ENCODE data around the gene HLA-DOA. TPM values are rescaled to one million over a fixed set of nuclear protein-coding genes. Genes with fewer than 3 reads are reported as not detected.

HLA-DOA gene
- total and polyA plus RNA-seq, 4 donors, result 0.69 to 3.0 (median 1.6) TPM

DNA sequence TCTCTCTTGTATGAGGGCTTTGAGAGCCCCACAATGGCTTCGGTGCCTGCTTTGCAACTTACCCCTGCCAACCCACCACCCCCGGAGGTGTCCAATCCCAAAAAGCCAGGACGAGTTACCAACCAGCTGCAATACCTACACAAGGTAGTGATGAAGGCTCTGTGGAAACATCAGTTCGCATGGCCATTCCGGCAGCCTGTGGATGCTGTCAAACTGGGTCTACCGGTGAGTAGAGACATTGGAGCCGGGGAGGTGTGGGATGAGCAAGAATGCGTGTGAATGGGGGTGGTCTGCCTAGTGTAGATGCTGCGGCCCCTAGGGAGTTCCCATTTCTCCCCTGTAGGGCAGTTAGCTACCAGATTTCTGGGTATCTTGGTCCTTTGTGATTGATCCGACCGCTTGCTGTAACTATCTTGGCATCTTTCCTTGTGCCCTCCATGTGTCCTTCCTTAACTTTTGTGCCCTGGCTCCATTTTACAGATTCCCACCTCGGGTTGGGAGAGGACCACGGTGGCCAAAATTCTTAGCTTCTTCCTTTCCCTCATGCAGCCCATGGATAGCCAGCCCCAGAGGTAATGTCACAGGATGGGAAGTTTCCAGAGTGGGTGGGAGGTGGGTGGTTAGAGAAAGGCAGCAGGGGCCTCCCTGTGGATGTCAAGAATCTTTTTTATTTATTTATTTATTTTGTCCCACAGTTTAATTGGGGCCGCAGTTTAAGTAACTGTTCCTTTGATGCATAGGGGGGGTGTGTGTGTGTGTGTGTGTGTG, 34.7 kb downstream of the HLA-DOA start:
- Histone ChIP-seq H3K4me1 (ENCODE audit: control insufficient read depth in 4 of 4, insufficient read depth in 4 of 4, low read length in 3 of 4) (peaks cover 1 to 48% (median 45%) of the 10 kb centered on the region in 4 donors), H3K27me3 (ENCODE audit: control insufficient read depth in 4 of 4, insufficient read depth in 4 of 4, low read length in 3 of 4) (no peaks in the 10 kb centered on the region), H3K27ac (ENCODE audit: low read depth in 1 of 2, low read length in 2 of 2) (no peak overlapping the region), H3K9ac (ENCODE audit: low read depth in 1 of 2, low read length in 2 of 2) (peak overlapping the region; percentile 84 to 91), H3K4me3 (ENCODE audit: low read depth in 1 of 3, low read length in 3 of 3) (peak overlapping the region; percentile 88 to 98 (median 95)), H3K36me3 (ENCODE audit: control insufficient read depth in 4 of 4, insufficient read depth in 3 of 4, low read depth in 1 of 4, low read length in 3 of 4) (peaks cover 20 to 53% (median 44%) of the 10 kb centered on the region in 4 donors), H3K9me3 (ENCODE audit: control insufficient read depth in 4 of 4, low read length in 3 of 4) (no peaks in the 10 kb centered on the region)
- no peak for DNase-seq (ENCODE audit: low spot score)
- 3% methylated on average over 14 of the region's 14 CpGs for WGBS
- TF ChIP-seq, protein P1, sequence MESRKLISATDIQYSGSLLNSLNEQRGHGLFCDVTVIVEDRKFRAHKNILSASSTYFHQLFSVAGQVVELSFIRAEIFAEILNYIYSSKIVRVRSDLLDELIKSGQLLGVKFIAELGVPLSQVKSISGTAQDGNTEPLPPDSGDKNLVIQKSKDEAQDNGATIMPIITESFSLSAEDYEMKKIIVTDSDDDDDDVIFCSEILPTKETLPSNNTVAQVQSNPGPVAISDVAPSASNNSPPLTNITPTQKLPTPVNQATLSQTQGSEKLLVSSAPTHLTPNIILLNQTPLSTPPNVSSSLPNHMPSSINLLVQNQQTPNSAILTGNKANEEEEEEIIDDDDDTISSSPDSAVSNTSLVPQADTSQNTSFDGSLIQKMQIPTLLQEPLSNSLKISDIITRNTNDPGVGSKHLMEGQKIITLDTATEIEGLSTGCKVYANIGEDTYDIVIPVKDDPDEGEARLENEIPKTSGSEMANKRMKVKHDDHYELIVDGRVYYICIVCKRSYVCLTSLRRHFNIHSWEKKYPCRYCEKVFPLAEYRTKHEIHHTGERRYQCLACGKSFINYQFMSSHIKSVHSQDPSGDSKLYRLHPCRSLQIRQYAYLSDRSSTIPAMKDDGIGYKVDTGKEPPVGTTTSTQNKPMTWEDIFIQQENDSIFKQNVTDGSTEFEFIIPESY (IDR thresholded peaks at IDR 0.05), result no peak
- no peak for TF ChIP-seq FOXA1 (IDR thresholded peaks at IDR 0.05)
- no peak for TF ChIP-seq RAD21 (IDR thresholded peaks at IDR 0.05)
- TF ChIP-seq, protein P2, sequence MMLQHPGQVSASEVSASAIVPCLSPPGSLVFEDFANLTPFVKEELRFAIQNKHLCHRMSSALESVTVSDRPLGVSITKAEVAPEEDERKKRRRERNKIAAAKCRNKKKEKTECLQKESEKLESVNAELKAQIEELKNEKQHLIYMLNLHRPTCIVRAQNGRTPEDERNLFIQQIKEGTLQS (IDR thresholded peaks at IDR 0.05), result no peak
- no peak for TF ChIP-seq SP1 (IDR thresholded peaks at IDR 0.05)

DNA sequence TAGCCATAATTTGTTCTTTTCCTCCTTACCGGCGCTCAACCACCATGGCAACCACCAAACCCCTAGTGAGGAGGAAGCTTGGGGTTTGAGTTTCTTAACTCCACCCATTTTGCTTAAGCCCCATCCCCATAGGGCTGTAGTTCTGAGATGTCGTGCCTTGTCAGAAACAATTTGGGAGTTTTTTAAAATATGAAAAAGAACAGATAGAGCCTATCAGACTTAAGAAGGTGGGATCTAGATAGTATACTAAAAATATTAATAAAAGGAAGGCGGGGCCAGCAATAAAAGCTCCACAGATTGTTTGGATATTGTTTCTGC, 35.4 kb downstream of the HLA-DOA start:
- H3K9ac ChIP-seq (ENCODE audit: low read depth in 1 of 2, low read length in 2 of 2), result peak overlapping the region; percentile 84 to 91
- peaks cover 1 to 48% (median 44%) of the 10 kb centered on the region in 4 donors for H3K4me1 ChIP-seq (ENCODE audit: control insufficient read depth in 4 of 4, insufficient read depth in 4 of 4, low read length in 3 of 4)
- TF ChIP-seq, protein P2 (IDR thresholded peaks at IDR 0.05), result no peak
- no peak for TF ChIP-seq GABPA (IDR thresholded peaks at IDR 0.05 in 1 of 2, conservative IDR thresholded peaks at IDR 0.05 in 1 of 2)
- no peak for TF ChIP-seq NR2F2 (IDR thresholded peaks at IDR 0.05)
- TF ChIP-seq HNF4G (IDR thresholded peaks at IDR 0.05), result no peak
- TF ChIP-seq, protein P3, sequence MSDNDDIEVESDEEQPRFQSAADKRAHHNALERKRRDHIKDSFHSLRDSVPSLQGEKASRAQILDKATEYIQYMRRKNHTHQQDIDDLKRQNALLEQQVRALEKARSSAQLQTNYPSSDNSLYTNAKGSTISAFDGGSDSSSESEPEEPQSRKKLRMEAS (IDR thresholded peaks at IDR 0.05), result no peak
- TF ChIP-seq SP1 (IDR thresholded peaks at IDR 0.05), result no peak
- WGBS, result under 1% methylated on average over 4 of the region's 4 CpGs
- H3K36me3 ChIP-seq (ENCODE audit: control insufficient read depth in 4 of 4, insufficient read depth in 3 of 4, low read depth in 1 of 4, low read length in 3 of 4), result peaks cover 19 to 46% (median 39%) of the 10 kb centered on the region in 4 donors
- no peaks in the 10 kb centered on the region for H3K9me3 ChIP-seq (ENCODE audit: control insufficient read depth in 4 of 4, low read length in 3 of 4)
- no peaks in the 10 kb centered on the region for H3K27me3 ChIP-seq (ENCODE audit: control insufficient read depth in 4 of 4, insufficient read depth in 4 of 4, low read length in 3 of 4)
- H3K27ac ChIP-seq (ENCODE audit: low read depth in 1 of 2, low read length in 2 of 2), result peak overlapping the region; percentile 51 to 100
- no peak for DNase-seq (ENCODE audit: low spot score)
- peak overlapping the region; percentile 88 to 98 (median 95) for H3K4me3 ChIP-seq (ENCODE audit: low read depth in 1 of 3, low read length in 3 of 3)

DNA sequence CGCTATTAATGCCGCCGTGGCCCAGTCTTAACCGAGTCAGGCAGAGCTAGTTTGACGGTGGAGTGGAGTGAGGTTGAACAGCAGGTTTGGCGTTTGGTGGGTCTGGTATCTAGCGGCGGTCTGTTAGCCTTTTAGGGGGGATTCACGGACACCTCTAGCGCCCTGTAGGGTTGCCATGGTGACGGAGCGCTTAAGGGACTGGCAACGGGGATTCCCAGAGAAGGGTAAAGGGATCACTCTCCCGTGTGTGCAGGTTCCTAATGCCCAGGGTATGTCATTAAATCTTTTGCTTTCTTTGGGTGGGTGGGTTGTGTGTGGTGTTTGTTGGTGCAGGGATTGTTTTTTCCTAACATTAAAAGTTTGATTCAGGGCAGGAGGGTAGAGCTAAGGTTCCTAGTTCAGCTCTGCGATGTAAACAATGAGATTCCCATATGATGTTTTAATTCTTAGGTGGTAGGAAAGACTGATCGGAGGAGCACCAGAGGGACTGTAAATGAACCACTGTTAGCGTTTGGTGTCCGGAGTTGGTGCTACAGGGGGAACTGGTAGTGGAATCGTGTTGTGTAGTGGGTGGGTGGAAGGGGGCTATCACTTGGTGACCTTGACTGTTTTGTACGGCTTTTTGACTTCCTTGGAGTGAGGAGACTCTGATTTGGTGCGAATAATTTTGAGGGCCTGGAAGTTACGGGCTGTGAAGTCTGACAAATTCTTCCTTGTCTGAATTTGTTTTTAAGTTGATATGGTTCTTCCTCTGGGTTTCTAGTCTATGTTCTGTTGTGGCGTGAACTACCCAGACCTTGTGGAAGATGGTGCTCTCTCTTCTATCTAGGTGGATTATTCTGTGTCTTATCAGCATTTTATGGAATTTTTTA, 36.0 kb downstream of the HLA-DOA start:
- peak; percentile 63 for DNase-seq (ENCODE audit: low spot score)
- Histone ChIP-seq H3K4me3 (ENCODE audit: low read depth in 1 of 3, low read length in 3 of 3) (peak overlapping the region; percentile 88 to 98 (median 95)), H3K9me3 (ENCODE audit: control insufficient read depth in 4 of 4, low read length in 3 of 4) (no peaks in the 10 kb centered on the region), H3K27ac (ENCODE audit: low read depth in 1 of 2, low read length in 2 of 2) (peak overlapping the region; percentile 51 to 100), H3K36me3 (ENCODE audit: control insufficient read depth in 4 of 4, insufficient read depth in 3 of 4, low read depth in 1 of 4, low read length in 3 of 4) (peaks cover 16 to 40% (median 34%) of the 10 kb centered on the region in 4 donors), H3K4me1 (ENCODE audit: control insufficient read depth in 4 of 4, insufficient read depth in 4 of 4, low read length in 3 of 4) (peaks cover 1 to 45% (median 40%) of the 10 kb centered on the region in 4 donors), H3K9ac (ENCODE audit: low read depth in 1 of 2, low read length in 2 of 2) (peak overlapping the region; percentile 84 to 91), H3K27me3 (ENCODE audit: control insufficient read depth in 4 of 4, insufficient read depth in 4 of 4, low read length in 3 of 4) (no peaks in the 10 kb centered on the region)
- TF ChIP-seq, protein P2 (IDR thresholded peaks at IDR 0.05), result no peak
- TF ChIP-seq, protein P4, sequence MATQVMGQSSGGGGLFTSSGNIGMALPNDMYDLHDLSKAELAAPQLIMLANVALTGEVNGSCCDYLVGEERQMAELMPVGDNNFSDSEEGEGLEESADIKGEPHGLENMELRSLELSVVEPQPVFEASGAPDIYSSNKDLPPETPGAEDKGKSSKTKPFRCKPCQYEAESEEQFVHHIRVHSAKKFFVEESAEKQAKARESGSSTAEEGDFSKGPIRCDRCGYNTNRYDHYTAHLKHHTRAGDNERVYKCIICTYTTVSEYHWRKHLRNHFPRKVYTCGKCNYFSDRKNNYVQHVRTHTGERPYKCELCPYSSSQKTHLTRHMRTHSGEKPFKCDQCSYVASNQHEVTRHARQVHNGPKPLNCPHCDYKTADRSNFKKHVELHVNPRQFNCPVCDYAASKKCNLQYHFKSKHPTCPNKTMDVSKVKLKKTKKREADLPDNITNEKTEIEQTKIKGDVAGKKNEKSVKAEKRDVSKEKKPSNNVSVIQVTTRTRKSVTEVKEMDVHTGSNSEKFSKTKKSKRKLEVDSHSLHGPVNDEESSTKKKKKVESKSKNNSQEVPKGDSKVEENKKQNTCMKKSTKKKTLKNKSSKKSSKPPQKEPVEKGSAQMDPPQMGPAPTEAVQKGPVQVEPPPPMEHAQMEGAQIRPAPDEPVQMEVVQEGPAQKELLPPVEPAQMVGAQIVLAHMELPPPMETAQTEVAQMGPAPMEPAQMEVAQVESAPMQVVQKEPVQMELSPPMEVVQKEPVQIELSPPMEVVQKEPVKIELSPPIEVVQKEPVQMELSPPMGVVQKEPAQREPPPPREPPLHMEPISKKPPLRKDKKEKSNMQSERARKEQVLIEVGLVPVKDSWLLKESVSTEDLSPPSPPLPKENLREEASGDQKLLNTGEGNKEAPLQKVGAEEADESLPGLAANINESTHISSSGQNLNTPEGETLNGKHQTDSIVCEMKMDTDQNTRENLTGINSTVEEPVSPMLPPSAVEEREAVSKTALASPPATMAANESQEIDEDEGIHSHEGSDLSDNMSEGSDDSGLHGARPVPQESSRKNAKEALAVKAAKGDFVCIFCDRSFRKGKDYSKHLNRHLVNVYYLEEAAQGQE (IDR thresholded peaks at IDR 0.05), result no peak
- no peak for TF ChIP-seq SP1 (IDR thresholded peaks at IDR 0.05)
- WGBS, result under 1% methylated on average over 23 of the region's 23 CpGs

Measured in liver (tissue), 9 donors.